Neutrophil (primary cell): Measurements from ENCODE around the gene COX6B1.

Experiments used
- H3K27ac ChIP-seq: fragments of 200-600 bp; sonication (generic); 2 replicates; pipeline ENCODE4 v1.5.1; 2016; ENCODE audit warnings: mild to moderate bottlenecking, moderate library complexity
- H3K27me3 ChIP-seq: fragments of 200-600 bp; sonication (generic); 2 replicates; pipeline ENCODE4 v1.6.0; 2016; ENCODE audit warnings: mild to moderate bottlenecking
- H3K36me3 ChIP-seq: fragments of 200-600 bp; sonication (generic); 2 replicates; pipeline ENCODE4 v1.5.1; 2017
- H3K4me1 ChIP-seq, 2 experiments: fragments of 200-600 bp in 1 of 2; sonication (generic) in 1 of 2; 1 replicate in 1 of 2; 2 replicates in 1 of 2; pipeline versions ENCODE4 v1.5.1 to v1.6.1; 2013 to 2016; ENCODE audit warnings: low read depth in 1 of 2, low read length in 1 of 2, mild to moderate bottlenecking in 1 of 2, moderate library complexity in 1 of 2; ENCODE audit not compliant: control insufficient read depth in 1 of 2, insufficient read depth in 1 of 2
- H3K4me3 ChIP-seq, 2 experiments: fragments of 200-600 bp in 1 of 2; sonication (generic) in 1 of 2; 1 replicate in 1 of 2; 2 replicates in 1 of 2; pipeline ENCODE4 v1.5.1; 2013 to 2016; ENCODE audit warnings: low read depth in 1 of 2, low read length in 1 of 2, mild to moderate bottlenecking in 1 of 2, moderate library complexity in 1 of 2
- H3K9me3 ChIP-seq: fragments of 200-600 bp; sonication (generic); 2 replicates; pipeline ENCODE4 v1.5.1; 2016
- TF ChIP-seq, protein P1 (sequence below): fragments of 200-600 bp; sonication (generic); IDR thresholded peaks from 2 replicates; pipeline ENCODE4 v1.5.1; 2016; ENCODE audit warnings: antibody characterized with exemption

The COX6B1 gene

GRCh38 chr19:35669974-35670373 lies 21.9 kb downstream of the COX6B1 start:
- Histone ChIP-seq H3K4me3 (no peak overlapping the region), H3K4me1 (no peaks in the 10 kb centered on the region), H3K27ac (no peak overlapping the region), H3K9me3 (no peaks in the 10 kb centered on the region), H3K36me3 (peaks cover 7% of the 10 kb centered on the region), H3K27me3 (peaks cover 65% of the 10 kb centered on the region)
- TF ChIP-seq, protein P1, sequence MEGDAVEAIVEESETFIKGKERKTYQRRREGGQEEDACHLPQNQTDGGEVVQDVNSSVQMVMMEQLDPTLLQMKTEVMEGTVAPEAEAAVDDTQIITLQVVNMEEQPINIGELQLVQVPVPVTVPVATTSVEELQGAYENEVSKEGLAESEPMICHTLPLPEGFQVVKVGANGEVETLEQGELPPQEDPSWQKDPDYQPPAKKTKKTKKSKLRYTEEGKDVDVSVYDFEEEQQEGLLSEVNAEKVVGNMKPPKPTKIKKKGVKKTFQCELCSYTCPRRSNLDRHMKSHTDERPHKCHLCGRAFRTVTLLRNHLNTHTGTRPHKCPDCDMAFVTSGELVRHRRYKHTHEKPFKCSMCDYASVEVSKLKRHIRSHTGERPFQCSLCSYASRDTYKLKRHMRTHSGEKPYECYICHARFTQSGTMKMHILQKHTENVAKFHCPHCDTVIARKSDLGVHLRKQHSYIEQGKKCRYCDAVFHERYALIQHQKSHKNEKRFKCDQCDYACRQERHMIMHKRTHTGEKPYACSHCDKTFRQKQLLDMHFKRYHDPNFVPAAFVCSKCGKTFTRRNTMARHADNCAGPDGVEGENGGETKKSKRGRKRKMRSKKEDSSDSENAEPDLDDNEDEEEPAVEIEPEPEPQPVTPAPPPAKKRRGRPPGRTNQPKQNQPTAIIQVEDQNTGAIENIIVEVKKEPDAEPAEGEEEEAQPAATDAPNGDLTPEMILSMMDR: no peak

- peaks cover 72% of the 10 kb centered on the region for H3K27me3 ChIP-seq
- no peak overlapping the region for H3K4me3 ChIP-seq
- no peaks in the 10 kb centered on the region for H3K4me1 ChIP-seq
- TF ChIP-seq, protein P1: no peak
- H3K9me3 ChIP-seq: no peaks in the 10 kb centered on the region
- no peak overlapping the region for H3K27ac ChIP-seq
- H3K36me3 ChIP-seq: peaks cover 1% of the 10 kb centered on the region
These were observed 22.6 kb downstream of the COX6B1 start for GRCh38 chr19:35670686-35671085.

DNA sequence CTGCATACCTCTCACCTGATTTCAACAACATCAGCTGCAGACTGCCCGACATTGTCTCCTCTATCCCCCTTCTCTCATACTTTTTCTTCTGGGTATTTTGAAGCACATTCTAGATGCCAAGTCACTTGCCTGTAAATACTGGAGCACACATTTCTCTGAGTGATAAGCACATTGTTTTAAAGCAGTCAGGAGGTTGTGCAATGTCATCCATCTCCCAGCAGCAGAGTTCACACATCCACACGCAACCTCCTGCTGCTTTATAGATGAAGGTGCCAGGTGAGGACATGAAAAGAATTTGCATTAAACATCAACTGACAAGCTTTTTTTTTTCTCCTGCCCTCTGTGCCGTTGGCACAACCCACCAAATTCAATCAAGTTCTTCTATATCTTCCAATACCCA lies 23.7 kb downstream of the COX6B1 start:
- Histone ChIP-seq H3K9me3 (no peaks in the 10 kb centered on the region), H3K4me1 (no peaks in the 10 kb centered on the region), H3K27me3 (peaks cover 75% of the 10 kb centered on the region), H3K36me3 (no peaks in the 10 kb centered on the region), H3K4me3 (no peak overlapping the region), H3K27ac (no peak overlapping the region)
- TF ChIP-seq, protein P1: no peak

- Histone ChIP-seq H3K9me3 (no peaks in the 10 kb centered on the region), H3K4me3 (no peak overlapping the region)
These were observed 25.1 kb downstream of the COX6B1 start for GRCh38 chr19:35673121-35673804.

DNA sequence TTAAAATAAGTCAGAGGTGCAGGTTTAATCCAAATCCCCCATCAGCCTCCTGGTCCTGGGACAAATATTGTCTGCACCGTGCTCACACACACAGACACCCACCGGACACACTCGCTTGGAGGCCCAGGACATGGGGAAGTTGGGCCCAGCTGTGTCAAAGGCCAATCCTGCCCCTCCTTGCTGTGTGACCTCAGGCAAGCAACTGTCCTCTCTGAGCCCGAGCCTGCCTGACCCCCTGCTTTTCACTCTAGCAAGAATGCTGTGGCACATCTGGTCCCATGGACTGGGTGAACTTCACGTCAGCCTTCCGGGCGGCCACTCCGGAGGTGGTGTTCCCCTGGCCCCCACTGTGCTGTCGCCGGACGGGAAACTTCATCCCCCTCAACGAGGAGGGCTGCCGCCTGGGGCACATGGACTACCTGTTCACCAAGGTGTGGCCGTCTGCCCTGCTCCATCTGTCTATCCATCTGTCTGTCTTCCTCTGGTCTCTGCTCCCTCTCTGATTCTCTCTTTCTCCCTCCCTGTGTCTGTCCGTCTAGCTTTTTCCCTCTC lies 27.5 kb downstream of the COX6B1 start:
- H3K4me3 ChIP-seq: no peak overlapping the region
- no peaks in the 10 kb centered on the region for H3K4me1 ChIP-seq
- no peaks in the 10 kb centered on the region for H3K9me3 ChIP-seq
- no peaks in the 10 kb centered on the region for H3K36me3 ChIP-seq
- H3K27me3 ChIP-seq: peaks cover 53% of the 10 kb centered on the region
- TF ChIP-seq, protein P1: no peak
- H3K27ac ChIP-seq: no peak overlapping the region

More at GRCh38 chr19:35673121-35673804, 25.1 kb downstream of the COX6B1 start:
- Histone ChIP-seq H3K4me1 (no peaks in the 10 kb centered on the region), H3K27me3 (peaks cover 71% of the 10 kb centered on the region), H3K27ac (no peak overlapping the region), H3K36me3 (no peaks in the 10 kb centered on the region)
- TF ChIP-seq, protein P1: no peak
